Vagina (tissue), 2 donors: ENCODE measurements around the gene SLC34A1. TPM values are rescaled to one million over a fixed set of nuclear protein-coding genes. Genes with fewer than 3 reads are reported as not detected.
"Not testable (repeated sequence)": the region's sequence is repeated elsewhere in the genome, so short reads cannot be mapped to it uniquely, and the experiment has no call there.

Experiments
- DNase-seq, 2 donors: peaks; one replicate each; pipeline ENCODE4 v3.0.0-alpha.2; 2017; ENCODE audit errors: extremely low spot score in 2 of 2
- H3K27ac ChIP-seq: fragments of 200-600 bp; sonication (generic); one replicate; pipeline ENCODE4 v1.5.1; 2019
- H3K27me3 ChIP-seq: fragments of 200-600 bp; sonication (generic); one replicate; pipeline ENCODE4 v1.5.1; 2019
- H3K36me3 ChIP-seq, 2 donors: fragments of 200-600 bp; sonication (generic); one replicate each; pipeline ENCODE4 v1.5.1; 2017 to 2019
- H3K4me1 ChIP-seq: fragments of 200-600 bp; sonication (generic); one replicate; pipeline ENCODE4 v1.5.1; 2019
- H3K4me3 ChIP-seq, 2 donors: fragments of 200-600 bp; sonication (generic); 1 replicate in 1 of 2; 2 replicates in 1 of 2; pipeline ENCODE4 v1.5.1; 2016 to 2019
- H3K9me3 ChIP-seq: fragments of 200-600 bp; sonication (generic); one replicate; pipeline ENCODE4 v1.5.1; 2019
- POLR2A ChIP-seq, 2 donors: fragments of 450-650 bp; IDR thresholded peaks; one replicate each; pipeline ENCODE4 v1.6.1; 2017; ENCODE audit warnings: antibody characterized with exemption in 2 of 2, mild to moderate bottlenecking in 2 of 2, moderate library complexity in 2 of 2
- POLR2AphosphoS5 ChIP-seq, 2 donors: sonication (generic); formaldehyde crosslinking; IDR thresholded peaks; one replicate each; pipeline ENCODE4 v1.9.0; 2017; ENCODE audit warnings: antibody characterized with exemption in 2 of 2, mild to moderate bottlenecking in 2 of 2, low read depth in 1 of 2; ENCODE audit not compliant: insufficient read depth in 1 of 2
- intact Hi-C: fragments of 100-400 bp; cut with DNase I; formaldehyde crosslinking; loops from one replicate; pipeline ENCODE4 v1.15.1; 2023
- total RNA-seq: library from RNA; depleted of rRNA; stranded (reverse); fragments of >200 nt; gene quantifications from one replicate; pipeline ENCODE4 v1.2.3, GENCODE V29; 2016
- TF ChIP-seq, protein P1 (sequence below), 3 experiments: fragments of 450-650 bp in 2 of 3; fragments of 200-600 bp in 1 of 3; sonication (generic) in 1 of 3; IDR thresholded peaks; one replicate each; pipeline ENCODE4 v1.5.1; 2017 to 2019; ENCODE audit warnings: antibody characterized with exemption in 3 of 3, mild to moderate bottlenecking in 2 of 3, moderate library complexity in 2 of 3

Gene SLC34A1
- total RNA-seq, 1 donor from 2014 or later: not detected

DNA sequence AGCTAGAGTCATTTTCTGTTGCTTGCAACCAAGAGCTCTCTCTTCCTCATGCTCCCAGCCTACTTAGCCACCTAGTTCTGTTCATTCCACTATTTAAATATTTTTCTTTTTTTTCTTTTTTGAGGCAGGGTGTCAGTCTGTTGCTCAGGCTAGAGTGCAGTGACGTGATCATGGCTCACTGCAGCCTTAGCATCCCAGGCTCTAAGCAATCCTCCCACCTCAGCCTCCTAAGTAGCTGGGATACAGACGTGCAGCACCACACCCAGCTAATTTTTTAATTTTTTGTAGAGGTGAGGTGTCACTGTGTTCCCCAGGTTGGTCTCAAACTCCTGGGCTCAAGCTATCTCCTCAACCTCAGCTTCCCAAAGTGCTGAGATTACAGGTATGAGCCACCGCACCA is 30.2 kb downstream of the SLC34A1 start:
- Histone ChIP-seq H3K4me1 (no peaks in the 10 kb centered on the region), H3K36me3 (no peaks in the 10 kb centered on the region), H3K9me3 (no peaks in the 10 kb centered on the region), H3K27ac (no peak overlapping the region), H3K27me3 (no peaks in the 10 kb centered on the region), H3K4me3 (no peak overlapping the region)
- TF ChIP-seq, protein P1, sequence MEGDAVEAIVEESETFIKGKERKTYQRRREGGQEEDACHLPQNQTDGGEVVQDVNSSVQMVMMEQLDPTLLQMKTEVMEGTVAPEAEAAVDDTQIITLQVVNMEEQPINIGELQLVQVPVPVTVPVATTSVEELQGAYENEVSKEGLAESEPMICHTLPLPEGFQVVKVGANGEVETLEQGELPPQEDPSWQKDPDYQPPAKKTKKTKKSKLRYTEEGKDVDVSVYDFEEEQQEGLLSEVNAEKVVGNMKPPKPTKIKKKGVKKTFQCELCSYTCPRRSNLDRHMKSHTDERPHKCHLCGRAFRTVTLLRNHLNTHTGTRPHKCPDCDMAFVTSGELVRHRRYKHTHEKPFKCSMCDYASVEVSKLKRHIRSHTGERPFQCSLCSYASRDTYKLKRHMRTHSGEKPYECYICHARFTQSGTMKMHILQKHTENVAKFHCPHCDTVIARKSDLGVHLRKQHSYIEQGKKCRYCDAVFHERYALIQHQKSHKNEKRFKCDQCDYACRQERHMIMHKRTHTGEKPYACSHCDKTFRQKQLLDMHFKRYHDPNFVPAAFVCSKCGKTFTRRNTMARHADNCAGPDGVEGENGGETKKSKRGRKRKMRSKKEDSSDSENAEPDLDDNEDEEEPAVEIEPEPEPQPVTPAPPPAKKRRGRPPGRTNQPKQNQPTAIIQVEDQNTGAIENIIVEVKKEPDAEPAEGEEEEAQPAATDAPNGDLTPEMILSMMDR (IDR thresholded peaks at IDR 0.05): no peak
- TF ChIP-seq POLR2A (IDR thresholded peaks at IDR 0.05) (no peak), POLR2AphosphoS5 (IDR thresholded peaks at IDR 0.05; ENCODE audit: insufficient read depth in 1 of 2, low read depth in 1 of 2) (no peak)
- no peak for DNase-seq
- intact Hi-C loops: no loop called here

DNA sequence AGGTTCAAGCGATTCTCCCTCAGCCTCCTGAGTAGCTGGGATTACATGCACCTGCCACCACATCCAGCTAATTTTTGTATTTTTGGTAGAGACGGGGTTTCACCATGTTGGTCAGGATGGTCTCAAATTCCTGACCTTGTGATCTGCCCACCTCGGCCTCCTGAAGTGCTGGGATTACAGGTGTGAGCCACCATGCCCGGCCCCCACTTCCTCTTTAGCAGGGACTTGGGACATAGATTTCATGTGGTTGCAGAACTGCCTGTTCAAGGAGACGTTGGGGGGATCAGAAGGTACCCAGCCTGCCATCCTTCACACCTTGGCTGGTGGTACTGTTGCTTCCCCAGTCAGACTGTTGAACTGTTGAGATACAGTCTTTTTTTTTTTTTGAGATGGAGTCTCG is 32.8 kb downstream of the SLC34A1 start:
- H3K4me1 ChIP-seq, DNase-seq, H3K36me3 ChIP-seq, H3K27ac ChIP-seq, H3K9me3 ChIP-seq, H3K4me3 ChIP-seq, intact Hi-C loops, H3K27me3 ChIP-seq: not testable (repeated sequence)

DNA sequence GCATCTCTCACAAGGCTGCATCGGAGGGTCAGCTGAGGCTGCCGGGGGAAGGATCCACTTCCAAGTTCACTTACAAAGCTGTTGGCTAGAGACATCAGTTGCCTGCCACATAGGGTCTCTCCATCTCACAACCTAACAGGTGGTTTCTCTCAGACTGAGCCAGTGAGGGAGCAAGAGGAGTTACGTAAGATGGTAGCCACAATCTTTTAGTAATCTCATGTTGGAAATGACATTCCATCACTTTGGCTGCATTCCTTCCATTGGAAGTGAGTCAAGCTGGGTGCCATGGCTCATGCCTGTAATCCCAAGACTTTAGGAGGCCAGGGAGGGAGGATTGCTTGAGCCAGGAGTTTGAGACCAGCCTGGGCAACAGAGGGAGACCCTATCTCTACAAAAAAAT is 34.8 kb downstream of the SLC34A1 start:
- Histone ChIP-seq H3K27ac (no peak overlapping the region), H3K9me3 (no peaks in the 10 kb centered on the region), H3K4me3 (no peak overlapping the region), H3K4me1 (no peaks in the 10 kb centered on the region), H3K27me3 (no peaks in the 10 kb centered on the region), H3K36me3 (no peaks in the 10 kb centered on the region)
- intact Hi-C loops: no loop called here
- TF ChIP-seq, protein P1 (IDR thresholded peaks at IDR 0.05): no peak
- no peak for TF ChIP-seq POLR2AphosphoS5 (IDR thresholded peaks at IDR 0.05; ENCODE audit: insufficient read depth in 1 of 2, low read depth in 1 of 2)
- DNase-seq: no peak

DNA sequence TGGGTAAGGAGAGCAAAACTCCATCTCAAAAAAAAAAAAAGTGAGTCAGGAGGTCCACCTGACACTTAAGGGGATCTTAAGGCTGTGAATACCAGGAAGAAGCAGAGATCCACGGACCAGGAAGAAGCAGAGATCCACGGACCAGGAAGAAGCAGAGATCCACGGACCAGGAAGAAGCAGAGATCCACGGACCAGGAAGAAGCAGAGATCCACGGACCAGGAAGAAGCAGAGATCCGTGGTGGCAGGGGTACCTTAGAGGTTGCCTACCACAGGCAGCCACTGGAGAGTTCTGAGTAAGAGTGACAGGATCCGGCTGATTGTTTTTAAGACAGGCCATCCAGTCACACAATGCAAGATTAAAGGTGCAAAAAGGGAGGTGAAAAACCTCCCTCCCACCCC is 36.2 kb downstream of the SLC34A1 start:
- H3K27ac ChIP-seq, H3K36me3 ChIP-seq, DNase-seq, H3K27me3 ChIP-seq, H3K4me3 ChIP-seq, intact Hi-C loops, H3K9me3 ChIP-seq, H3K4me1 ChIP-seq: not testable (repeated sequence)

DNA sequence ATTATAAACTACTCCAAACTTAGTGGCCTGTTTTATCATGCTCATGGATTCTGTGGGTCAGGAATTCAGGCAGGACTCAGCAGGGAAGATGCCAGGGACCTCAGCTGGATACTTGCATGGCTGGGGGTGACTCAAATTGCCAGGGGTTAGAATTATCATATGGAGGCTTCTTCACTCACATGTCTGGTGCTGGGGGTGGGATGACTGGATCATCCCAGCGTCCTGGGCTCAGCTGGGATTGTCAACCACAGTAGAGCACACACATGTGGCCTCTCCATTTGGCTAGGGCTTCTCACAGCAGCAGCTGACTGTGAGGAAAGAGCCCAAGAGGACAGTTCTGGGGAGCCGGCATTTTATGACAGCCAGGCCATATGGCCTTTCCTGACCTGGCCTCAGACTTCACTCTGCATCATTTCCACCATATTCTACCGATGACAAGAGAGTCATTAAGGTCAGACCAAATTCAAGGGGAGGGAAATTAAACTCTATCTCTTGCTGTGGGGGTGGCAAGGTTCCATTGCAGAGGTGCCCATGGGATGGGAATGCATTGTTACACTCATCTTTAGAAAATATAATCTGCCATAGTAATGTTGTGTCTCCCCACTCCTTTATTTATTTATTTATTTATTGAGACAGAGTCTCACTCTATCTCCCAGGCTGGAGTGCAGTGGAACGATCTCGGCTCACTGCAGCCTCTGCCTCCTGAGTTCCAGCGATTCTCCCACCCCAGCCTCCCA is 37.0 kb downstream of the SLC34A1 start:
- H3K27ac ChIP-seq: no peak overlapping the region
- TF ChIP-seq, protein P1 (IDR thresholded peaks at IDR 0.05): no peak
- TF ChIP-seq POLR2A (IDR thresholded peaks at IDR 0.05): no peak
- intact Hi-C loops: no loop called here
- no peak overlapping the region for H3K4me3 ChIP-seq
- no peaks in the 10 kb centered on the region for H3K36me3 ChIP-seq
- H3K4me1 ChIP-seq: peaks cover 8% of the 10 kb centered on the region
- H3K9me3 ChIP-seq: no peaks in the 10 kb centered on the region
- no peak for DNase-seq
- no peaks in the 10 kb centered on the region for H3K27me3 ChIP-seq

DNA sequence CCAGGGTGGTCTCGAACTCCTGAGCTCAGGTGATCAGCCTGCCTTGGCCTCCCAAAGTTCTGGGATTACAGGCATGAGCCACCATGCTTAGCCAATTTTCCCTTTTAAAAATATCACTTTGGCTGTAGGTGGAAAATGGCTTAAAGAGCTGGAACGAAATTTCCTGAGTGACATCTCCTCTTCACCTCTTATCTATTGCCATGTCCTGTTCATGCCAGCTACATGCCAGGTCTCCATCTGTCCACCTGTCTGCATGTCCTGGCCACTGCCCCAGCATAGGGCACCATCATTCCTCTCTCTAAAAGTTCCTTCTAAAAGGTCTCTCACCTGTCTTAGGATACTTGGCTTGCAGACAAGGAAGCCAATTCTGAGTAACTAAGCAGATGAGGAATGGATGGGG is 39.4 kb downstream of the SLC34A1 start:
- Histone ChIP-seq H3K27me3 (no peaks in the 10 kb centered on the region), H3K9me3 (no peaks in the 10 kb centered on the region), H3K27ac (no peak overlapping the region), H3K4me1 (peaks cover 27% of the 10 kb centered on the region), H3K4me3 (no peak overlapping the region), H3K36me3 (no peaks in the 10 kb centered on the region)
- no peak for DNase-seq
- TF ChIP-seq POLR2A (IDR thresholded peaks at IDR 0.05) (no peak), POLR2AphosphoS5 (IDR thresholded peaks at IDR 0.05; ENCODE audit: insufficient read depth in 1 of 2, low read depth in 1 of 2) (no peak)
- TF ChIP-seq, protein P1 (IDR thresholded peaks at IDR 0.05): no peak
- intact Hi-C loops: no loop called here
